GM18508 (cell line): Measurements from ENCODE around the gene JAZF1.

Source experiments
- ATAC-seq: cut with Tn5 transposase; IDR thresholded peaks from one replicate; pipeline ENCODE4 v1.9.1; 2021; ENCODE audit warnings: moderate number of reproducible peaks; ENCODE audit not compliant: insufficient read depth, unreplicated experiment

Gene JAZF1

DNA sequence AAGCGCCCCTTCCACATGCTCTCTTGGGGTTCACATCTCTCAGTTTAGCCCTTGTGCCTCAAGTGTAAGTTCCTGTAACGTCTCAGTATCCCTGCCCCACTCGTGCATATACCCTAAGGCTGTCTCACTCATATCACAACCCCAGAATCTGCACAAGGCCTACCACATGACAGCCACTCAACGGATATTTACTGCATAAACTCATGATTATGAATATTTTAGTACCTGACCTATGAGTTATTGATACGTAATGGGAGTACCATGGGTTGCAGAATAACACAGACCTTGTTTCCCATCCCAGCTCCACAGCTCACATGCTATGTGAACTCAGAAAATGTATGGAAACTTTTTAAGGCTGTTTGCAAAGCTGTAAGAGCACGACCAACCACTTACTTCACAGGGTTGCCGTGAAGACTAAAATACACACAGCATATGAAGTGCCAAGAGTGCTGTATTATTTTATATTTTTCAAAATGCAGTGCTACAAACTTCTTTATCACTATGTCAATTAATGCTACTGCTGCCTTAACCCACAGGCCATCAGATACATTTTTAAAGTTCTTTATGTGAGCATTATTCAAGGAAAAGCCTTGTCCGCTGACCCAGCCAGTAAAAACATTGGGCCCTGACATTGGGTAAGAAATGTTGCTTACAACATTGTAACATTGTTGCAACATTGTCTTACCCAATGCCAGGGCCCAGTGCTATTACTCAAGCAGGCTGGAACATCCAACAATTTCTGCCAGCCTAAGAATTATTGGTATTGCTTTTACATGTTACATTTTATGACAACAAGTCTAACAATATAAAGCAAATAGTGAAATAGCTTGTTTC is 97.2 kb downstream of the JAZF1 start:
- ATAC-seq, result no peak

DNA sequence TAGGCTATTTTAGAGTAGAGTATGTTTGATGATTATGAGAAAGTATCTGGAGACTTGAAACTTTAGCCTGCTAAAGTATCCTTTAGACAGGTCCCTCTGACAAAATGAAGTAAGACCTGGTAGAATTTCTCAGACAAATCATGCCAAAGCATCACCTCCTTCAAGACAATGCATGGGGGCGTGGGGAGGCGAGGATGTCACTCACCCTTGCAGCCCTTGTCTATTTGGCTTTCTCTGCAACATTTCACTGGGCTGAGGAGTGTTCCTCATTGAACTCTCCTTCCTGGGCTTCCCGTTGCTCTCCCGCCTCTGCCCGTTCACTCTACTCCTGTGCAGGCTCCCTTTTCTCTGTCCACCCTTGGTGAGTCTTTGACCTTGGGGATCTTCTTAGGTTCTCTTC is 98.5 kb downstream of the JAZF1 start:
- no peak for ATAC-seq

DNA sequence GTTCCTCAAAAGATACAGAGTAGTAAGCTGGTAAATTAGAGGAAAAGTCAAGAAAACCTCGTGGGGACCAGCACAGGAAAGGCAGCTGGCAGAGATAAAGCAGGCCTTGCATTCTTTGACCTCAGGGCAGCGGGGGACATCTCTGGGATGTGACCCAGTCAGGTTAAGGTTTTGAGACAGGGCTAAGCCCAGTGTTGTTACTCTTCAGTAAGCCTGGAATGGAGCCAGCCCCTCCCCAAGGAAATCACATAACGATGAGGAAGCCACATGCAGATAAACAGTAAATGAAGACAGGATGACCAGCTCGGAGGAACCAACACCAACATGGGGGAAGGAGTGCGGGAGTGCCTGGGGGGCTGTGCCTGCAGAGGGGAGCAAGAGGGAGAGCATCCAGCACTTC is 99.6 kb downstream of the JAZF1 start:
- no peak for ATAC-seq

DNA sequence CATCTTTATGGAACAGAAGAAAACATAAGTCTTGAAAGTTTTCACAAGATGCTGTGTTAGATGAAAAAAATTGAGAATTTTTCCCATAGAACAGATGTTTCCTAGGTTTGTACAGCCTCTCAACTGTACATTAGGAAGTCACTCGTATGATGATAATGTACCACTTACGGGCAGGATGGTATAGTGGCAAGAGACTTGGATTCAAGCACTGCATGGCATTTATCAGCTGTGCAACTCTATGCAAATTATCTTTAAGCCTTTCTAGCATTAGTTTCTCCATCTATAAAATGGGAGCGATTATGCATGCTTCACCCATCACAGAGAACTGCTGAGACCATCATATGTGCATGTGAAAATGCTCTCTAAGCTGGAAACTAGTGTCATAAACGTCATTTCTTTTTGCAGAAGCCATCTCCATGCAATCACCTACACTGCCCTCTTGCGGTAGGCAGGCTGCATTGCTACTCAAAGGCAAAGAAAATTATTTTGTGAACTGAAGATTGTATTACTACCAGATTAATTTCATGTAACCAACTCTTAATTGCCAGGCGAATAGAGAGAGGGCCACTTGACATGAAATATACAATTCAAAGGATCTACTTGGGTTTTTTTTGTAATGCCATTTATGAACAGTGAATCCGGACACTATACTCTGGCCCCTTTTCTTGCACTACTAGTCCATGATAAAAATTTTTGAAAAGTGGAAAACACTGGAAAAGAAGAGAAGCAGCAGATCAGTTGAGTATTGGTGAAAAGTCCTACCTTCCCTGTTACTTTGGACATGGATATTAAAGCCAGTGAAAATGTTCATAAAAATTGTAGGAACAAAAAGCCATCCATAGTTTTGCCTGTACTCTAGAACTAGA is 102.3 kb downstream of the JAZF1 start:
- ATAC-seq, result no peak

DNA sequence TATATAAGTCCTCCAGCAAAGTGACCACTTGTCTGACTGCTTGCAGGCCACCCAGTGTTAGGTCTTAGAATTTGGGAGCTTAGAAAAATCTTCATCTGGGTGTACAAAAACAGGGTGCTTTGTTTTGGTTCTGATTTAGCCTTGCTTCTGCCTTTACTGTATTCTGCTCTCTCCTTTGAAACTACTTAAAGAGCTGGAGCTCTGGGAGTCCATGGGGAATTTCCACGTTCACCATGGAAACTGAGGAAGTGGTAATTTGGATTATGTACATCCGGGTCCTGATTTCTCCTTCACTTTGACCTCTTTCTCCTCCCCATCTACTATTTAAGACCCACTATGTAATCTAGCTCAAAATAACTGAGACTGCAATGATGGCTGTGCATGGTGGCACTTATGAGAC is 103.0 kb downstream of the JAZF1 start:
- ATAC-seq, result no peak

DNA sequence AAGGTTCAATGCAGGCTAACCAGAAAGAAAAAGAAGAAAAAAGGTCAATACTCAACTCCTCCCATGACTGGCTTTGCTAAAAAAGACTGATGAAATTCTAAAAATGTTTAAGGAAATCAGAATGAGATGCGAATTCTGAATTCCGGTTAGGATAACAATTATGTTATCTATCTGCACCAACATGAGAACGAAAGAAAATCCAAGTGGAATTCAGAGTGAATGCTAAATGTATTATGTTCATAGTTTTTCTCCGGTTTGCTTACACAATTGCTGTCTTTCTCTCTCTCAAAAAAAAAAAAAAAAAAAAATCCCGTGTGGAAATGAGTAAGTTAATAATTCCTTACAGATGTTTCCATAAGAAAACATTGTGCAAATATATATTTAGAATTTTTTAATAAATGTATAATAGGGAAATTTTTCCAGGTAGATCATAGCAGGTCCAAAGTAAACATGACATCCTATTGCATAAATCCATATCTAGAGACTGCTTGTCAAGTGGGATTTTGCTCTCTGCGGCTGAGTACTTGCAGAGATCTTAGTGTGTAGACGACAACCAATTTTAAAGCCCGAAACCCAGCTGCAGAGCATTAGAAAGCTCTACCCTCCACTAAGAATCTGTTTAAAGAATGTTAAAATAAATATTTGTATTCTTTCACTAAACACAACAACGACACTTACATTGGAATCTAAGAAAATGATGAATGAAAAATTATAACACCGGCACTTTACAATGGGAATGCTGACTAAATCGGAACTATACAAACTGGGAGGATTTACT is 104.0 kb downstream of the JAZF1 start:
- ATAC-seq, result no peak

DNA sequence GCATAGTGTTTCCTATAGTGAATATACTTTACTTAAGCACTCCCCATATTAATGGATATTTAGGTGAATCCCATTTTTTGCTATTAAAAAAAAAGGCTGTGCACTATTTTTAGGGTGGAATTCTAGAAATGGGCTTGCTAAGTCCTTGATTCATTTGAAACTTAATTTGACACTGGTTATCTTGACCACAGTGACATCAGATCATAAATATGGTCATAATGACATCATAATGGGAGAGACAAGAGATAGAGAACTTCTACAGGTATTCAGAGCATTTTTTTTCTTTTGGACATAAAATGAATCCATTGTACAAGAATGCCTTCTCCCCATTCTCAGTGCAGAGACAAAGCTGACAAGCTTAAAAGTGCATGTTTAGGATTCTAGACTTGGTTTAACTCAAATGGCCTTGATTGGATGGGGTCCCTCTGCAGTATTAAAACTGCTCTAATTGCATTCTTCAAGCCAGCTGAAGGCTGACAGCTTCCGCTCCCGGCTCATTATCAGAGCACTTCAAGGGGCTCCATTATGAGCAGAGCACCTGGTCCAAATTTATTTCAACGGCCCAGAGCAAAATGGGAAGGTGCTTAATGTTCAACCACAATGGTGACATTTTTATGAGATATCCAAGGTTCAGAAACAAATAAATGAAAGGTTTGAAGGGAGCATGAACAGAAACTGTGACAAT is 104.8 kb downstream of the JAZF1 start:
- ATAC-seq, result no peak

DNA sequence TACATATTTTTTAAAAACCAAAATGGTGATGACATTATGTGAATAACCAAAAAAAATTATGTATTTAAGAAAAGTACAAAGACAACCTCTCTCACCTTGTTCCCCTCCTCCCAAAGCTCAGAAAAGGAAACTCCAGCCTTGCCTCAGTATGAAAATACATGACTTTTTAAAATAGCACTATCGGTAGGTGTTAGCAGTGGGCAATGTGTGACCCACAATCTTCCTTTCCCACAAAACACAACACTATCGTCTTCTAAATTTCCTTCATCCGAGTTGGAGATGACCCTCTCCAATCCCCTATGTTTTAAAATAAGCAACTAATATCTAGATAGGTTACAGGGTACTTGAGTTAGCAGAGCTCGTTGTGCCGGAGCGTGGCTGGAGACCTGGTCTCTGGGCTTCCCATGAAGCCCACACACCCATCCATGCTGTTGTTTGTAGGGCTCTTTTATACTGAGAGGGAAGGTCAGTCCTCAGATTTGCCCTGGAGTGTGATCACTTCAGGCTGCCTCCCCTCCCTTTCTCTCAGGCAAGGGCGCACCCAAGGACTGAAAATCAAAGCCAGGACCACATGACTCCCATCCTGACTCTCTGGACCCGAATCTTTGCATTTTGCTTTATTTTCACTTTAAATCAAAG is 107.6 kb downstream of the JAZF1 start:
- no peak for ATAC-seq

DNA sequence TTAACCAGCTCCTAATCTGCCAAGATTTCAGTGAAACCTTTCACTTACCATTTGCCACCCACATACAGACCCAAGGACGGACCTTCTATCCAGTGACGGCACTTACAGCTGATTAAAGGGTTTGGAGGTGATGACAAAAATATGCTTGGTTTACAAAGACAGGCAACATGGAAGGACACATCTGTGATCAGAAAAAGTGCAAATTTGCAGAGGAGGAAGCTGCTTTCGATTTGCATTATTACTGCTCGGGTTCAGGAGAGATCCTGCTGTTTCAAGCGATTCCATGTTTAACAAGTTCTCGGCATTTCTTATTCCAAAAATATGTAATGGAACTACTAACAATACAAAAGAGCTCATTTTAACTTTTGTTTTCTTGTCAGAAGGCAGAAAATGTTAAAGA is 109.0 kb downstream of the JAZF1 start:
- no peak for ATAC-seq

DNA sequence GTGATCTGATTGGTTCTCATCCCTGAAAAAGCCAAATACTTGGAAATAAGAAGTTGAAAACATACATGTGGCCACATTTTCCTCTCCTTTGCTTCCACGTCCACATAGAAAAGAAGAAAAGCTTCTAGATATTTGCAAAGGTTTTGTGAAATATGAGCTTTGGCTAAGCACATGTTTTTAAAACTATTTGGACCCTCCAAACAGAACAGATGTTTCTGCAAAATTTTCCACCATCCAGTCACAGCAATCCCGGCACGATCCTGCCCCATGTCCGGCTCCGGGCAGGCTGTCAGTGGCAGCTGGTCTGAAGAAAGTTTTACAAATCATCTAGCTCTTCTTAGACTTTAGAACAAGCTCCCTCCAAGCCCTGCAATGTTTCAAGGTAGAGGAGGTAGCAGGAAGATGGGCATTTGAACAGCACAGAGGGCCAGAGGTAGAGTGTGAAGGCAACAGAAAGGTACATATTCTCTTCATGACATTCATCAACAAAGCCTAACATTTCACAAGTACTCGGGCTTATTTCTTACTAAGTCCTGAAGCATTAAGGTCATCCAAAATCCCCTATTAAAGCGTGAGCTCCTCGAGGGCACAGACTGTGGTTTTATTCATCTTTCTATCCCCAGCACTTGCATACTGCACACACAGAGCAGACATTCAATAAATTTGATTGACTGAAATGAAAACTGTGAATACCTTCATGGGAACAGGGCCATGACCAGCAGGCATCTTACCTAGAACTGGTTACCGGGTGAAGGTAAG is 110.1 kb downstream of the JAZF1 start:
- no peak for ATAC-seq

DNA sequence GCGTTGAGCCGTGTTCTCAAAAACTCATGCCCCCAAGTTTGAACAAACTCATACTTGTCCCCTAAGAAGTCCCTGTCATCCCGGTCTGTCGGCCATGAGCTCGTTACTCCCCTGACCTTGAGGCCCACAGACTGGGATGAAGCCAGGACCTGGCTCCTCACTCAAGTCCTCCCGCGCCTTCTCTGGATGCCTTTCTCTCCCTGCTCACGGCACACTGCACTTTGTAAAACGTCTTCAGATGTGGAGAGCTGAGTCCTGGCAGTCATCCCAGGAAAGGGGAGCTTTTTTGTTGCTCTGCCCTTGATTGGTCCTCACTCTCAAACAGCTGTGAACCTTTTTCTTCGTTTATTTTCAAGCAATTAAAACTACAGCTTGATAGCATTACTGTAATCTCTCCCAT is 110.8 kb downstream of the JAZF1 start:
- no peak for ATAC-seq

DNA sequence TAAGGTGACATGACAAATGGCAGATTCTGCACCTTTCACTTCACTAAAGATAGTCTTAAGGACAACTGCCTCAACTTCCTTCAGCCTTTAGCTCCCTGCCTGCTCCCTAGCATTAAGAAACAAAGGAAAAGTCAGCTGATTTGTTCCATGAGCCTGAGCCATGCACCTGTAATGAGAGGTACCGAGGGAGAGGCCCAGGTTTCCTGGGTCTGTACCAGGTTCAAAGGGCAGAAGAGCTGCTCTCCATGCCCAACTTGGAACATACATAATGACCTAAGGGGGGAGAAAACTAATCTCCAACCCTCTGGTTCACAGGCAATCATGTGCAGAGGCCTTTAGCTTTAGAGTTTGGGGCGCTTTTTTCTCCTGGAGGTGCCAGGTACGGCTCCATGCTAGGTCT is 111.2 kb downstream of the JAZF1 start:
- ATAC-seq, result no peak

DNA sequence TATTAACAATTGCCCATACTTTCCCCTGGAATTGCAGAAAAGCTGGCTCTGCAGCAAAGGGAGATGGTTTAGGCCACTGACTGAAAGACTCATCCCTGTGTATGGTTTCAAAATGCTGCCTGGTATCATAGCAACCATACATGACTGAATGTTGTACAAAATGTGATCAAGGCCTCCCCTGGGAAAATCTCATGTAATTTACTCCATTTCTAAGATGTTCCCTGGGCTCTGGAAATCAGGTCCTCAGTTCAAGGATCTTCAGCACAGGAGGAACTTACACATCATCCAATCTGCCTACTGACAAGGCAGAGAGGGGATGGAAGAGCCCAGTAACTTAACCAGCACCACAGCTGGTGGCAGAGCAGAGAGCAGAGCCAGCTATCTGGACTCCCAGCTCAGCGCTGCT is 111.8 kb downstream of the JAZF1 start:
- no peak for ATAC-seq

DNA sequence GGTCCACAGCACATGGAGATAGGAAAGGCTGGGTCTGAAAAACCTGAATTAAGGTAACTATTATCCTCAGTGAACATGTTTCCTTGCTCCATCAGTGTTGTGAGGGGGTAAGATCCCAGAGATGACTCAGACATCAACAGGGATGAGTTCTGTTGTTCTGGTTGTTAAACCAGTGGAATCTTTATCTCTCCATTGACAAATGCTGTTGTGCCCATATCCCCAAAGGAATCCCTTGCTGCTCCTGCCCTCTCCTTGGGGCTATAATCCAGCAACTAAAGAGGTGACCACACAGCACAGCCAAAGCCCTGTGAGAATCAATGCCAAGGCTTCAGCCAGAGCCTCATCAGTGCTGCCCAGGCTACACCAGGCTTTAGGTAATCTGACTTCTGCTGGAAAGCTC is 113.4 kb downstream of the JAZF1 start:
- ATAC-seq, result no peak

DNA sequence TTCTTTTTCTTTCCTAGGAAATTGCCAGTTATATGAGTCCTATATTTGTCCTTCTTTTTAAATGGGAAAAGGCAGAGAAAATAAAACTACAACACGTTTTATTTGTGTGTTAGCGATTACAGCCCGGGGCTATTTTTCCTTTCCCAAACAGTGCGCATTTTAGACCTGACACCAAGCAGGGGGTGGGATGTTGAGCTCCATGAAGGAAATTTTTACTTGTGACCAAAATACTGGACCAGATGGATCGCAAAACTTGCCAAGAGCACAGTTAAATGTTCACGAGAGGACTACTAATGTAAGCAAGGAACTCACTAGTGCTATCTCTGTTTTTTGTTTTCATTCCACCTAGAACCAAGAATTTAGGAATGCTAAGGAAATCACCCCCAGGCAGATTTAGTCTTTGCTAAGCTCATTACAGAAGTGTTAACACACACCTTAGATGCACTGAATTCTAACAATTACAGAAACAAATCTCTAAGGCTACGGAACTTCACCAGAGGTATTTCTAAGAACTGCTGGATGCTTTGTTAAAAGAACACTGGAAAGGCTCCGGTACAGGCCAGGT is 114.8 kb downstream of the JAZF1 start:
- ATAC-seq, result no peak

DNA sequence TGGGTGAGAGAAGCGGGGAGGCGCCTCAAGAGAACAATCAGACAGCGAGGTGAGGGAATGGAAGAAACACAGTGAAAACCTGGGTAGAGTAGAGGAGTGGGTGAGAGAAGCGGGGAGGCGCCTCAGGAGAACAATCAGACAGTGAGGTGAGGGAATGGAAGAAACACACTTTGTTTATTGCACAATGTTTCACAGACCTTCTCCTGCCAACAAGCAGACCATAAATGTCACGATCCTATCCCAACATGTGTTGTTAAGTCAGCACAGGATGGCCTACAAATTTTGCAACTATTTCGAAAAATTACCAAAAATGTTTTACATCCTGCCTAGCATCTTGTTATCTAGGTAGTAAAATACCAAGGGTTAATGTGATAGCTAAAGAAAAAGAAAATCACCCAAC is 115.3 kb downstream of the JAZF1 start:
- no peak for ATAC-seq

DNA sequence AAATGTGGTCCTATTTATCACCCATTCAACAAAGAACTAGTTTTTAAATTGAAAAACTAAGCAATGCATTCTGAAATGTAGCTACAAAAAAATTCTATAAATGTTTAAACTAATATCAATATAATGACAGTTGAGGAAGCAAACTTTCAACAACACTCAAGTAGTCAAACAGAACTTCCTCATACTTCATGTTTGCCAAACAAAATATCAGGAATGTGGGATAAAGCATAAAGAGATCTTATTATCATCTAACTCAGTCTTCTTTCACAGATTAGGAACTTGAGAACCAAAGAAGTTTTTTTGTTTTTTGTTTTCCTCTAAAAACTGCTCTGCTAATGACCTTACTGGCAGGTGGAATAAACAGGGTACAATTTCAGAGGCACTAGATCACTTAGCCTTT is 116.2 kb downstream of the JAZF1 start:
- no peak for ATAC-seq

DNA sequence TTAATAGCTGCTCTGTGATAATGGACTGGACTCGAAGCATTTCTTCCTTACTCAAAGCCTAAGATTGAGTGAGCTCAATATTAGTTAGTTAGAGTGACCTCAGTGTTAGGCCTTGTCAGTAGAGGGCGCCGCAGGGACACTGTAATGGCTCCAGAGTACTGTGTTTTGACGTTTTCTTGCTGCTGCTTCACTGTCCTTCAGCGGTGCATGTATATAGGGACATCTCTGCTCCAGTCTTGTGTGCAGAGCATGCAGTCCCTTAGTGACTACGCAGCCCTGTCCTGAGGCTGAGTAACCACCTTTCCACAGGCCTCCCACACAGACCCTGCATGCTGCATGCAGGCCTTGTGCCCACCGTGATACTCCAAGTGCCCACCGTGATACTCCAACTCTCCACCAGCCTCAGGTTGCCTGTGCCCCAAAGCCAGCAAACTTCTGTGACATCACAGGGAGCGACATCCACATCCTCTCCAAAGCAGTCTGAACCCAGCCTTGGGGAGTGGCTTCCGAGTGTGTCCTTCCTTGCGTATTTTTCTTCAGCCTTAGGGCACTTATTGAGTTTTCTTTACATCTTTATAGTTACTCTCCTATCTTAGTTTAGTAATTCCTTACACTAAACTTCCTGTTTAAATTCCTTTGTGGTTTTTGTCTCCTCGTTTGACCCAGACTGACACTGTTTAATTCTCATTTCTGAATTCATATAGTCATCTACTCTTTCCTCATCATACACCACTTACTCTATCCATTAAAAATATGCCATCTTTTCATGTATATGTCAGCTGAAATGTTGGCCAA is 118.2 kb downstream of the JAZF1 start:
- ATAC-seq, result no peak
